ENCODE data around the gene PCED1B.
"Not testable (repeated sequence)": the region's sequence is repeated elsewhere in the genome, so short reads cannot be mapped to it uniquely, and the experiment has no call there.

The PCED1B gene

DNA sequence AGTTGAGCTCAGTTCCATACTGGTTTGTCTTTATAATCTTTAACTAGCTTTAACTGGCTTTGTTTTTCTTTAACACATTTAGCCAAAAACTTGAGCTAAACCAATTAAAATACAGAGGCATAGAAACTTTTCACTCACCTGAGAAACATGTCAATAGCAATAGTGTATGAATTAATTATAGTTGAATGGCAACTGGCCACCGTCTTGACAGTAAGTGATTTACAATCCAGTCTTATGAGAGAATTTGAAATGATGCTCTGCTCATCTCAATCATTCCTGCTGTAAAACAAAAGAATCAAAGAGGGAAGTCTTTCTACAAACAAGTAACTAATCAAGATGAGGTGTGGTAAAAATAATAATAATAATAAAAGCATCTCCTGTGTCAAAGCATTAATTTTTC is 86.9 kb downstream of the PCED1B start:
- DNase-seq (ENCODE audit: low spot score): no peak

GRCh38 chr12:47170281-47170680 is 90.9 kb downstream of the PCED1B start:
- not testable (repeated sequence) for DNase-seq (ENCODE audit: low spot score)

DNA sequence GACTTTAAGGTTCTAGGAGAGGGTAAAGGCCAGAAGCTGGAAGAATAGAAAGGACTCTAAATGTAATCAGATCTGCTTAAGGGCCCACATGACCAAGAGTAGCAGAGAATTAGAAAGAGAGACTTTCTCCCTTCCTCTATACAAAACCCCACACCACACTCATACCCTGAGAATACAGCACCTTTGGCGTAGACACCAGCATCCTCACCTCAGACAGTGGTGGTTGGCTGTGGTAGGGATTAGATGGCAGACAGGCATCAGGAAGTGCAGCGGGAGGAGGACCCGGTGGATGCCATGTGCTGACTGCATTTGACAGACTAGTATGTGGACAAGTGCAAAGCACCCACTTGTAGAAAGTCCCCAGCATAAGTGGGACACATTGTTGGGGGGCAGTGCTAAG is 98.6 kb downstream of the PCED1B start:
- no peak for DNase-seq (ENCODE audit: low spot score)

DNA sequence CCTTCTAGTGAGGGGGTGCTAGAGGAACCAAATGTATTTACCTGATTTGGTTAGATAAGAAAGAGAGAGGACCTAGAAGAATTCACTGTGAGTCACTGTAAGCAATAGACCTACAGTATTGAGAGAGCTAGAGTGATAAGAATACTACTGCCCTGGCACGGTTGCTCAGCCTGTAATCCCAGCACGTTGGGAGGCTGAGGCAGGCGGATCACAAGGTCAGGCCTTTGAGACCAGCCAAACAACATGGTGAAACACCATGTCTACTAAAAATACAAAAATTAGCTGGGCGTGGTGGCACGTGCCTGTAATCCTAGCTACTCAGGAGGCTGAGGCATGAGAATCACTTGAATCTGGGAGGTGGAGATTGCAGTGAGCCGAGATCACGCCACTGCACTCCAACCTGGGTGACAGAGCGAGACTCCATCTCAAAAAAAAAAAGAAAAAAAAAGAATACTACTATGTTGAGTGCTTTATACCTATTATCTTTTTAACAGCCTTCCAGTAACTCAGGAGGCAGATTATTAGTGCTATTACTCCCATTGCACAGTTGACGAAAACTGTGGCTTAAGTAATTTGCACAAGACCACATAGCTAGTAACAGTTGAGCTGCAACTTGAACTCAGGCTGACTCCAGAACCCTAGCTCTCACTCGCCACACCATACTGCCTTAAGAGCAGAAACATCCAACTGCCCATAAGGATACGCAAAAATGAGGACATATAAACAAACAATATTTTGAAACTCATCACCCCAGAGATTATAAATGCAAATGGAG is 102.9 kb downstream of the PCED1B start:
- DNase-seq (ENCODE audit: low spot score): not testable (repeated sequence)

GRCh38 chr12:47184229-47184628 is 104.8 kb downstream of the PCED1B start:
- DNase-seq (ENCODE audit: low spot score): no peak

- no peak for DNase-seq (ENCODE audit: low spot score)
Observed at GRCh38 chr12:47184813-47185212, 105.4 kb downstream of the PCED1B start.

DNA sequence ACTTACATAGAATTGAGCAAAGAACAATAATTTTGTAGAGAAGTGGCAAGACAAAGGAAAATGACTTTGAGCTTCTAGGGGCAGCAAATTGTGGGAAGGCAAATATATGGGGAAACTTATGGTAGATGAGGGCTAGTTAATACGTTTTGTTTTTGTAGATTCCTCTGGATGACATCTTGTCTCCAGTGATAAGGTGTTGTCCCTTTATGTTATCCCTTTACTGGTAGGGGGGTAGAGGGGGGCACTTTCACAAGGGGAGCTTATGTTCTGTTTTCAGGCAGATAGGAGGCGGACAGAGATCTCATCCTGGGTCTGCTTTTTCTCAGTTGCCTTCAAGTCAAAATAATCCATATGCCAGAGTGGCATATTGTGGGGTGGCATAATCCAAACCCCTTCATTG is 106.8 kb downstream of the PCED1B start:
- no peak for DNase-seq (ENCODE audit: low spot score)

- DNase-seq (ENCODE audit: low spot score): no peak
Observed at GRCh38 chr12:47188576-47189441, 109.4 kb downstream of the PCED1B start.

DNA sequence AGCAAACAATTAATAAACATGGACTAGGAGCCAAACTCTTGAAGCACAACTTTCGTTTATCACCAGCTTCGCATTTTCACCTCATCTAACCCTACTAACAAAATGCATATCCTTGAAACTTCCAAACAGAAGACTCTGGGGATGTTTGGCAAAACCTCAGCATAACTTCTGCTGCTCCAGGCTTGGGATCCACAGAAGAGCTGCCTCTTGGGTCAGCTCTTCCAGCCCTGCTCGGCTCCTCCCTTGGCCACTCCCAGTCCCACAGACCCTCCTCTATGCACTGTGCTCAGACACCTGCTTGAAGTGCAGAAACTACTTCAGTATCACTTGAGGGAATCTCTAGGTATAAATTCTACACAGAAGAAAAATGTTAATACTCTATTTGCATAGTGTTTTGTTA is 110.3 kb downstream of the PCED1B start:
- DNase-seq (ENCODE audit: low spot score): no peak

DNA sequence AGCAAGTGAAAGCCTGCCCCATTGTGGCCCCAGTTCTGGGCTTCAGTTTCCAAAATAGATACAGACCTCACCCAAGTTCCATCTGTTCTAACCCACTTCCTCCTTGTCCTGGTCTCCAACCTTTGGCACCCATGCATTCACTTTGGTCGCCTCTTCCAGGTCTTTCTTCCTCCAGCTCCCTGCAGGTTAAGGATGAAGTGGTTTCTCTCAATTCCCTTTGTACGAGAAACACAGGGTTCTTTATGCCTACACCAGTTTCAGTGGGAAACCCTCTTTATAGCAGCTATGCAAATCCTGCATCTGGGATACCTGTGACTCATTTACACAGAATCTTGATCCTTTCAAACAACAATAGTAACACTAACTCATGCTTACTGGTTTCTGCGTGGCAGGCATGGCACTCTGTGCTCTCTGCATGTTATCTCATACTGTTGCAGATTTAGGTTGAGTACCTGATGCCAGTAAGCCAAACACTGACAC is 110.9 kb downstream of the PCED1B start:
- peak; percentile 16 for DNase-seq (ENCODE audit: low spot score)

- no peak for DNase-seq (ENCODE audit: low spot score)
Observed at GRCh38 chr12:47190905-47191304, 111.5 kb downstream of the PCED1B start.

GRCh38 chr12:47192051-47192450 is 112.6 kb downstream of the PCED1B start:
- DNase-seq (ENCODE audit: low spot score): no peak

GRCh38 chr12:47193066-47193465 is 113.6 kb downstream of the PCED1B start:
- no peak for DNase-seq (ENCODE audit: low spot score)

DNA sequence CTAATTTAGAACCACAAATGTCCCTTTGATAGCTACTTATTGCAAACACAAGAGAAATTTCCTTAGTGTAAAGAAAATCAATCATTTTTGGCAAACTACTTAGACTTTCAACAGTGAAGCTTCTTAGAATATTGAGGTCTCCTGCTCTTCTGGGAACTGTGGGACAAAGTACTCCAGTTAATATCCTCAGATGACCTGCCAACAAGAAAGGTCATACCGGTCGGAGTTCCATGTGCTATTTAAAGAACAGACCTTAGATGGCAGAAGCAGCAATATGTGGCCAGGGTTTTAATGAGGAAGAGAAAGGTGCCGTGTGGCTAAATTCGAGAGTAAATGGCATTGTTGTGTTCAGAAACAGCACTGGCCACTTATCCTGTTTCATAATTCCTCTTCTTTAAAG is 115.1 kb downstream of the PCED1B start:
- DNase-seq (ENCODE audit: low spot score): no peak

DNA sequence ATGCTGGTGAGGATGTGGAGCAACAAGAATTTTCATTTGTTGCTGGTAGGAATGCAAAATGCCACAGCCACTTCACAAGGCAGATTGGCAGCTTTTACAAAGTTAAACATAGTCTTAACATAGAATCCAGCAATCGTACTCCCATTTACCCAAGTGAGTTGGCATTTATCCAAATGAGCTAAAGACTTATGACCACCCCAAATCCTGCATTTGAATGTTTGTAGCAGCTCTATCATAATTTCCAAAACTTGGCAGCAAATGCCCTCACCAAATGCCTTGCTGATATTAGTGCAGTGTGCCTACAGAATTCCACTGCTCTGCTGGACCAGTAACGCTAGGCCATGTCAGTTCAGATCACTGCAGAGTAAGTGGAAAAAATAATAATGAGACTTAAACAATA is 121.0 kb downstream of the PCED1B start:
- DNase-seq (ENCODE audit: low spot score): no peak

GRCh38 chr12:47201190-47201589 is 121.8 kb downstream of the PCED1B start:
- not testable (repeated sequence) for DNase-seq (ENCODE audit: low spot score)

- DNase-seq (ENCODE audit: low spot score): no peak
Observed at GRCh38 chr12:47202176-47202575, 122.8 kb downstream of the PCED1B start.

DNA sequence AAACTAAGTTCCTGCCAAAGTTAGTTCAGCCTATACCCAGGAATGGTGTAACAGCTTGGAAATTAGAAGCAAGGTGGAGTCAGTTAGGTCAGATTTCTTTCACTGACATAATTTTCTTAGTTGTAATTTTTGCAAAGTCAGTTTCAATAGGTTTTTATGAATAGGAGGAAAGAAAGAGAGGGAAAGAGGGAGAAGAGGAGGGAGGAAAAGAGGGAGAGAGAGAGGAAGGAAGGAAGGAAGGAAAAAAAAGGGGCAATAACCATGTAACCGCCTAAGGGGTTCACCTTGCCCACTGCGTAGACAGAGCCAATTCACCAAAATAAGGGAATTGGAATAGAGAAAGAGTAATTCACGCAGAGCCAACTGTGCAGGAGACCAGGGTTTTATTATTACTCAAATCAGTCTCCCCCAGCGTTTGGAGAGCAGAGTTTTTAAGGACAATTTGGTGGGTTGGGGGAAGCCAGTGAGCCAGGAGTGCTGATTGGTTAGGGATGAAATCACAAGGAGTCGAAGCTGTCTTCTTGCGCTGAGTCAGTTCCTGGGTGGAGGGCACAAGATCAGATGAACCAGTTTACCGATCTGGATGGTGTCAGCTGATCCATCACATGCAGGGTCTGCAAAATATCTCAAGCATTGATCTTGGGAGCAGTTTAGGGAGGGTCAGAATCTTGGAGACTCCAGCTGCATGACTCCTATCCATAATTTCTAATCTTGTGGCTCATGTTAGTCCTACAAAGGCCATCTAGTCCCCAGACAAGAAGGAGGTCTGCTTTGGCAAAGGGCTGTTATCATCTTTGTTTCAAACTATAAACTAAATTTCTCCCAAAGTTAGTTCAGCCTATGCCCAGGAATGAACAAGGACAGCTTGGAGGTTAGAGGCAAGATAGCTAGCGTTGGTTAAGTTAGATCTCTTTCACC is 126.4 kb downstream of the PCED1B start:
- DNase-seq (ENCODE audit: low spot score): no peak

DNA sequence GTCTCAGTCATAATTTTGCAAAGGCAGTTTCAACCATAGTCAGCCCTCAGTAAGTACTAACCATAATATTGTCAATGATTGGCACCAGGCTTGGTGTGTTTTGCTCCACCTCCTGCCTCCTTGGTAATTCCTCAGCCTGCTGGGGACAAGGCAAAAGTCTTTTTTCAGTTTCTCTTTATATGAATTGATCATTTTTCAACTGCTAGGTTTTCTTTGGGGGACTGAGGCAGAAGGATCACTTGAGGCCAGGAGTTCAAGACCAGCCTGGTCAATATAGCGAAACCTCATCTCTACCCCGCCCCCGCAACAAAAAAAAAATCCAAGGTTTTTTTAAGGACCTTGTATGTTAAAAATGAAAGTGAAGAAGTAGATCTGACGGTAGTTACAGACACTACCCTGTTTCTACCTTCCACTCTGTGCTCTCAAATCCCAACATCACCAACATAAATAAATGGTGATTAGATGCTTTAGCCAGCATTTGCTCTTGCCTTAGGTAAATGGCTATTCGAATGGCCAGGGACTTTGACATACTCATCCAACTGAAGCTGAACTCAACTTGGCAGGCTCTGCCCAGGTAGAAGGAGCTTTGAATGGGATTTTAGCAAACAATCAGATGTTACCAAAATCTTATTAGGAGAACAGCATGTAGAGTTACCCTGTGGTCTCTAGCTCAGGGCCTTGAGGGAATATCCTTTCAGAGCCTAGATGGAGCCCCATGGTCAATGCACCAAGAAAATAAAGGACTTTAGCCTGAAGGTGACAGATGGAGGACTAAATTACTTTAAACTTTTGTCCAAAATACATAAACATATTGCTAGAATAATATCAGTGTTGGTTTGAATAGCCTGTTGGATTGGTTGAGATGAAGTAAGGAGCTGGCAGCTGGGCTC is 127.3 kb downstream of the PCED1B start:
- no peak for DNase-seq (ENCODE audit: low spot score)

- DNase-seq (ENCODE audit: low spot score): no peak
Observed at GRCh38 chr12:47207340-47207717, 127.9 kb downstream of the PCED1B start.

DNA sequence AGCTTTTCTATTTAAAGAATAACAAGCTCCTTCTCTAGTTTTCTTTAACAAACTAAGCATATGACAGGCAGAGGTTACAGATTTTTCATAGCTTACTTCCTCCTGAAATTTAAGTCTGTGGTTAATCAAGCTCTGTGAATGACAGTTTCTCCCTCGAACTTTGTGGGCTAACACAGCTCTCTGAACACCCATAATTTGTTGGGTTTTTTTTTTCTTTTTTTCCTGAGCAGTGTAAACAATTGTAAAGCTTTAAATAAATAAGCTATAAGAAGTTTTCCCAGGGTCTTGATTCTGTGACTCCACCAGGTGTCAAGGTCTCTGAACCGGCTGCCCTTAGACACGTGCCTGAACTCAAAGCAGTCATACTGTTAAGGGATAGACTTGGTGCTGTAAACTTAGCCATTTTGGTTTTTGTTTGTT is 128.4 kb downstream of the PCED1B start:
- DNase-seq (ENCODE audit: low spot score): no peak

Data from COLO829 (cell line).